SK-N-SH treated with all-trans-retinoic acid at 6 μM for 48 hours (cell line): ENCODE data around the gene PDE8A.

ENCODE experiments used
- ATAC-seq: fragments of 200-7000 bp; cut with Tn5 transposase; 3 replicates; pipeline ENCODE4 v1.9.1; 2020; ENCODE audit warnings: mild to moderate bottlenecking, moderate library complexity
- BACH2 ChIP-seq: fragments of 250-450 bp; sonication (Bioruptor Pico); IDR thresholded peaks from 2 replicates; pipeline ENCODE4 v1.9.0; 2021; ENCODE audit warnings: mild to moderate bottlenecking, borderline replicate concordance
- CREB5 ChIP-seq: fragments of 250-450 bp; sonication (Bioruptor Pico); IDR thresholded peaks from 2 replicates; pipeline ENCODE4 v1.5.1; 2020; ENCODE audit warnings: low read depth, mild to moderate bottlenecking, moderate library complexity
- CSDC2 ChIP-seq: fragments of 250-450 bp; sonication (Bioruptor Pico); IDR thresholded peaks from 2 replicates; pipeline ENCODE4 v1.5.0; 2020; ENCODE audit warnings: mild to moderate bottlenecking, moderate library complexity
- CSRNP3 ChIP-seq: fragments of 250-450 bp; sonication (Bioruptor Pico); IDR thresholded peaks from 2 replicates; pipeline ENCODE4 v1.5.1; 2021; ENCODE audit warnings: mild to moderate bottlenecking, moderate library complexity
- ESRRG ChIP-seq: fragments of 250-450 bp; sonication (Bioruptor Pico); IDR thresholded peaks from 2 replicates; pipeline ENCODE4 v1.6.1; 2021; ENCODE audit warnings: mild to moderate bottlenecking
- PATZ1 ChIP-seq: fragments of 250-450 bp; sonication (Bioruptor Pico); IDR thresholded peaks from 2 replicates; pipeline ENCODE4 v1.8.0; 2020; ENCODE audit warnings: mild to moderate bottlenecking, moderate library complexity, borderline replicate concordance
- POU6F1 ChIP-seq: fragments of 250-450 bp; sonication (Bioruptor Pico); IDR thresholded peaks from 2 replicates; pipeline ENCODE4 v1.8.0; 2021; ENCODE audit warnings: low read depth, mild to moderate bottlenecking, moderate library complexity, borderline replicate concordance
- PPARA ChIP-seq: fragments of 250-450 bp; sonication (Bioruptor Pico); IDR thresholded peaks from 2 replicates; pipeline ENCODE4 v1.5.0; 2020; ENCODE audit warnings: mild to moderate bottlenecking, borderline replicate concordance
- RARB ChIP-seq: fragments of 250-450 bp; sonication (Bioruptor Pico); IDR thresholded peaks from 2 replicates; pipeline ENCODE4 v1.8.0; 2021; ENCODE audit warnings: mild to moderate bottlenecking, moderate library complexity
- SNAI2 ChIP-seq: fragments of 250-450 bp; sonication (Bioruptor Pico); IDR thresholded peaks from 2 replicates; pipeline ENCODE4 v1.5.0; 2020; ENCODE audit warnings: mild to moderate bottlenecking, moderate library complexity
- TCF4 ChIP-seq: fragments of 250-450 bp; sonication (Bioruptor Pico); IDR thresholded peaks from 2 replicates; pipeline ENCODE4 v1.8.0; 2021; ENCODE audit warnings: mild to moderate bottlenecking, moderate library complexity, borderline replicate concordance
- TOX ChIP-seq: fragments of 250-450 bp; sonication (Bioruptor Pico); IDR thresholded peaks from 2 replicates; pipeline ENCODE4 v1.8.0; 2021; ENCODE audit warnings: mild to moderate bottlenecking, moderate library complexity, borderline replicate concordance
- TSHZ2 ChIP-seq: fragments of 250-450 bp; sonication (Bioruptor Pico); IDR thresholded peaks from 2 replicates; pipeline ENCODE4 v1.5.0; 2020; ENCODE audit warnings: mild to moderate bottlenecking, moderate library complexity
- ZC3H10 ChIP-seq: fragments of 250-450 bp; sonication (Bioruptor Pico); IDR thresholded peaks from 2 replicates; pipeline ENCODE4 v1.5.1; 2021; ENCODE audit warnings: mild to moderate bottlenecking, moderate library complexity
- ZFP3 ChIP-seq: fragments of 250-450 bp; sonication (Bioruptor Pico); IDR thresholded peaks from 2 replicates; pipeline ENCODE4 v1.5.0; 2020; ENCODE audit warnings: mild to moderate bottlenecking, moderate library complexity
- ZFP30 ChIP-seq: fragments of 450-650 bp; formaldehyde crosslinking; IDR thresholded peaks from 2 replicates; pipeline ENCODE4 v1.5.0; 2022; ENCODE audit warnings: mild to moderate bottlenecking, moderate library complexity
- ZNF565 ChIP-seq: fragments of 450-650 bp; formaldehyde crosslinking; conservative IDR thresholded peaks from 2 replicates; pipeline ENCODE4 v1.5.0; 2020; ENCODE audit warnings: low read depth, mild to moderate bottlenecking, moderate library complexity
- ZNF70 ChIP-seq: fragments of 450-650 bp; formaldehyde crosslinking; IDR thresholded peaks from 2 replicates; pipeline ENCODE4 v1.5.0; 2020; ENCODE audit warnings: mild to moderate bottlenecking, moderate library complexity
- ZNF8 ChIP-seq: fragments of 450-650 bp; formaldehyde crosslinking; IDR thresholded peaks from 2 replicates; pipeline ENCODE4 v1.5.0; 2020; ENCODE audit warnings: mild to moderate bottlenecking, moderate library complexity

PDE8A gene

GRCh38 chr15:84973492-84974460 lies 7.9 kb upstream of the PDE8A start:
- no peak for ATAC-seq
- TF ChIP-seq CREB5 (CRISPR knock-in tag) (no peak), SNAI2 (CRISPR knock-in tag) (no peak), PATZ1 (no peak), CSRNP3 (no peak), POU6F1 (CRISPR knock-in tag) (no peak), ZNF565 (CRISPR knock-in tag) (no peak), TOX (CRISPR knock-in tag) (no peak), TSHZ2 (CRISPR knock-in tag) (no peak), ZNF8 (no peak), ZNF70 (no peak), PPARA (CRISPR knock-in tag) (no peak), CSDC2 (CRISPR knock-in tag) (no peak), ESRRG (CRISPR knock-in tag) (no peak), BACH2 (CRISPR knock-in tag) (no peak), TCF4 (CRISPR knock-in tag) (no peak)
- TF ChIP-seq, all 23 proteins: peak for 0

GRCh38 chr15:84975871-84976351 lies 5.7 kb upstream of the PDE8A start:
- TF ChIP-seq ZFP30 (CRISPR knock-in tag) (no peak), POU6F1 (CRISPR knock-in tag) (no peak), ZFP3 (CRISPR knock-in tag) (no peak), CSDC2 (CRISPR knock-in tag) (no peak), ZNF8 (no peak), CREB5 (CRISPR knock-in tag) (no peak), PPARA (CRISPR knock-in tag) (no peak), ZC3H10 (CRISPR knock-in tag) (no peak), BACH2 (CRISPR knock-in tag) (no peak), RARB (CRISPR knock-in tag) (no peak), SNAI2 (CRISPR knock-in tag) (no peak), ZNF70 (no peak)
- TF ChIP-seq, all 23 proteins: peak for 0
- ATAC-seq: no peak
